GM19025 (cell line): ENCODE measurements around the gene VPS26B.
A peak's percentile ranks its signal among the peaks of the same experiment; 100 is the strongest.

ENCODE experiments used
- ATAC-seq: cut with Tn5 transposase; IDR thresholded peaks from one replicate; pipeline ENCODE4 v1.9.1; 2021; ENCODE audit warnings: mild to moderate bottlenecking, low read depth, moderate library complexity; ENCODE audit not compliant: unreplicated experiment

VPS26B gene

DNA sequence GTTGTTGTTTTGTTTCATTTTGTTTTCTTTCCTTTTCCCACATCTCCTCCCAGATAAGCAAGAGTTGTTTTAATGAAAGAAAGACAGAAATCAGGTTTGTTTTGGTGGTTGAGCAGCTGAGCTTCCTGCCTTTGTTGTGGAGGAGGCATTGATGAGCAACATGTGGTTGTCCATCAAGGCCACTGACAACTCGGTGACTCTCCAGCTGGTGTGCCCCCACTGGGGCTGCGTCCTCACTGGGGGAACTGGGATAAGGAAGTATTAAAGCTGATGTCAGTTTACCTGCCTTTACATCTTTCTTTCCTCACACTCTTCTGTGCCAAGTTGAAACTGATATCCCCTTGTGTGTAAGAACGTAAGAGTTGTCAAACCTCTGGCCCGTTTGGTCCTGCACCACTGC is 5.9 kb downstream of the VPS26B start:
- no peak for ATAC-seq

DNA sequence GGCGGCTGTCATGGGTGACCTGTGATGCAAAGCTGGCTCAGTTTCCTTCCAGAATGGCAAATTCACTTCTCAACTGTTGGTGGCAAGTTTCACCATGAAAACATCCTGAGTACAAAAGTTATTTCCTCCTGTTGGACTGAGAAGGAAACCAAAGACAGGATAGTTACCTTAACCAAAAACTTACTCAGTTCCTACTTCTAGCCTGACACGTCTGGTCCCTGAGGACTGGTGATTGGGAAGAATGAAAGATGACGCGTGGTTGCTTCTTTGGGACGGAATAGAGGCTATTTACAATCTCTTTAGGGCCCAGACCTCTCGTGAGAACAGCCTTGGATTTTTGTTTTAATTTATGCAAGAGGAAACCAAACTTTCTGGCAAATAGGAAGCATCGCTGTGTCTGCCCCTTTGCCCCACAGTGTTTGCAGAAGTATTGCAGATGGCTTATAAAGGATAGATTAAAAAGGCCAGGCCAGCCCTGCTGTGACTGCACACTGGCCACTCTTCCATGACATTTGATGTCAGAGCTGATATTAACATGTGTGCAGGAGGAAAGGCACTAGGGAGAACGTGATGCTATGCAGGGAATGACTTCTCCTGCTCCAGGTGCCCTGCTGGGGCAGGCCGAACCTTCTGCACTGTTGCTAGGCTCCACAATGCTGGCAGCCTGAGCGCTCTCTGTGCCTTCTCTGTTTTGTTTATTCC is 7.6 kb downstream of the VPS26B start:
- ATAC-seq, result no peak

- ATAC-seq, result no peak
Measured at GRCh38 chr11:134233729-134234179, 9.3 kb downstream of the VPS26B start.

GRCh38 chr11:134235399-134235798 is 10.9 kb downstream of the VPS26B start:
- no peak for ATAC-seq

DNA sequence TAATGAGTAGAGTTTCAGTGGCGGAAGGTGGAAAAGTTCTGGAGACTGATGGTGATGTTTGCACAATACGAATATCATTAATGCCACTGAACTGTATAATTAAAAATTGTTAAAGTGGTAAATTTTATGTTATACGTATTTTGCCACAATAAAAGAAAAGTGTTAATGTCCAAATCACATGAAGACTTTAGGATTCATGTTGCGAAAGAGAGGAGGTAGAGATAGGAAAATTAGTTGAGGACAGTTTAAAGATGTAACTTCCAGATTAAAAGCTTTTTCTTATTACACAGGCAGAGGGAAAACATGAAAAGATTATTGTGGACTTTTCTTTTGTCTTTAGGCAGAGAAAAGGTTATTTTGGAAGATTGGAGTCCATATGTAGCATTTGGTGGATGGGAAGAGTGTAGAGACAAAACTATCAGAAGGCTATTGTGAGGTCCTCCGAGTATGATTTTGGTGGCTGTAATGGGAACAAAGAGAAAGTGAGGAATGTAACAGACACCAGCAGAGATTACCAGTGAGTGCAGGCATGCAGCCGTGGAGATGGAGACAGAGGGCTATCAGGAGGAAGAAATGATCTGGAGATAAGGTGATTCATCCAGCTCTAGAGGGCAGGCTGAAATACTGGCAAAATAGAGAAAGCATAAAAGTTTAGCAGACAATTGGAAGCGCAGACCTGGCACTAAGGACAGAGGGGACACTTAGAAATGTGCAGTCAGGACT is 12.5 kb downstream of the VPS26B start:
- ATAC-seq, result no peak

DNA sequence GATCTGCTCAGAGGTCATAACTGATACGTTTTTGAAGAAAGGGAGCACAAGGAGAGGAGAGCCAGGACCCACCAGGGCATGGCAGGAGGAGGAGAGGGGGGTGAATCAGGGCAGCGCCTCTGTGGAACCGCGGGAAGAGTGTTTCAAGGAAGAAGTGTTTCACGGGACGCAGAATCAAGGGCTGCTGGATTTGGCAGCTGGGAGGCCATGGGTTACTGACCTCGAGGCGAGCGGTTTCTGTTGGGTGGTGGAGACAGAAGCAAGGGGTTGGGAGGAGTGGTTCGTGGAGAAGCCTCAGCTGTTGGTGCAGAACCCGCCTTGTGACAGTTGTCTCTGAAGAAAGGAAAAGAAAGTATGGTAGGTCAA is 13.1 kb downstream of the VPS26B start:
- no peak for ATAC-seq

- no peak for ATAC-seq
Measured at GRCh38 chr11:134238956-134239355, 14.5 kb downstream of the VPS26B start.

DNA sequence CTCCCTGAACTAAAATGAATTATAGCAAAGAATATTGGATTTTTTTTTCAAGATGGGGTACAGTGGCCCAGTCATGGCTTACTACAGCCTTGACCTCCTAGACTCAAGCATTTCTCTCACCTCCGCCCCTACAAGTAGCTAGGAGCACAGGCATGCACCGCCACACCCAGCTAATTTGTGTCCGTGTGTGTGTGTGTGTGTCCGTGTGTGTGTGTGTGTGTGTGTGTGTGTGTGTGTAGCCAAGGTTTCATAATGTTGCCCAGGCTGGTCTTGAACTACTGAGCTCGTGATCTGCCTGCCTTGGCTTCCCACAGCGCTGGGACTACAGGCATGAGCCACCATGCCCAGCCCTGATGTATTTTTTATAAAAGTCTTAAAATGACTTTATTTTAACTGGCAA is 16.1 kb downstream of the VPS26B start:
- no peak for ATAC-seq

DNA sequence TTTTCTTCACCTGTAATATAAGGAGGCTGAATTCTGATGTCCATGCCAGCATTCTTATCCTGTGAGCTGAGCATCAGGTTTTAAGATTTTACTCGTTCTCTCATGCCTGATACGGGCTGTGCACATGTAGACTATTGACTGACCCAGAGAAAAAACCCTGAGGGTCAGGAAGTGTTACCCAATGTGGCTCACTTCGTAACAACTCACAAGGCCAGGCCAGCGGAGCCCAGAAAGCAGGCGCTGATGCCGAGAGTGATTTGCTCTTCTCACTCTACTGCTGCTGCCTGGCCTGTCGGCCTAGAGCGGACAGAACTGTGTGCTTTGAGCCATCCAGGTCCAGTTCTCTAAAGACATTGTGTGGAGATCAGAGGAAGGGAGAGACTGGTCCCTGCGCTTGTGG is 17.9 kb downstream of the VPS26B start:
- no peak for ATAC-seq

- no peak for ATAC-seq
Measured at GRCh38 chr11:134243913-134244312, 19.4 kb downstream of the VPS26B start.

DNA sequence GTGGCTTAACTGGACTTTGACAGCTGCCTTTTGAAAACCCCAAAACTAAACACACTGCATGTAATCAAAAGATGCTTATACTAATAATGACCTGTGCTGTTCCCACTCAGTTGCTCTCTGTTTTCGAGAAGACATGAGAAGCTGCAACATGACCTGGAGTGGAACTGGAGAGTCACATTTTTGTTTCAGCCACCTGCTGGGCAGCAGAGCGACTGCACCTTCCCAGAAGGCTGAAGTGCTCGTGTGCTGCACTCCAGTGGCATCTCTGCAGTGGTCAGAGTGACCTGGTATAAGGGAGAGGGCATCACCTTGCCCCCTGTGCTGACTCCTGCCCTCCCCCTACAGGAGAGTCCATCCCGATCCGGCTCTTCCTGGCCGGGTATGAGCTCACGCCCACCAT is 20.1 kb downstream of the VPS26B start:
- ATAC-seq, result peak; percentile 69

DNA sequence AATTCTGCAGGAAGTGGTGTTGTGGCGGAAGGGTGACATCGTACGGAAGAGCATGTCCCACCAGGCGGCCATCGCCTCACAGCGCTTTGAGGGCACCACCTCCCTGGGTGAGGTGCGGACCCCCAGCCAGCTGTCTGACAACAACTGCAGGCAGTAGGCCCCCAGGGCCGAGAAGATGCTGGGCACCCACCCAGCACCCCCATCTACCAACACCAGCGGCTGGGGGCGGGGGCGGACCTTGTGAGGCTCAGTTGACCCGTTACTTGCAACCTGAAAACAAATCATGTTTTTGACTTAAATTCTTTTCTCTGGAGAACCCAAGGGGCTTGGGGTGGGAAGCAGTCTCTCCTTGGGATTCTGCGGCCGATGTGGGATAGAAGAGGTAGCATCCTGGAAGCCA is 21.0 kb downstream of the VPS26B start:
- no peak for ATAC-seq

GRCh38 chr11:134246100-134246499 is 21.6 kb downstream of the VPS26B start:
- no peak for ATAC-seq

- ATAC-seq, result no peak
Measured at GRCh38 chr11:134246678-134247077, 22.2 kb downstream of the VPS26B start.

DNA sequence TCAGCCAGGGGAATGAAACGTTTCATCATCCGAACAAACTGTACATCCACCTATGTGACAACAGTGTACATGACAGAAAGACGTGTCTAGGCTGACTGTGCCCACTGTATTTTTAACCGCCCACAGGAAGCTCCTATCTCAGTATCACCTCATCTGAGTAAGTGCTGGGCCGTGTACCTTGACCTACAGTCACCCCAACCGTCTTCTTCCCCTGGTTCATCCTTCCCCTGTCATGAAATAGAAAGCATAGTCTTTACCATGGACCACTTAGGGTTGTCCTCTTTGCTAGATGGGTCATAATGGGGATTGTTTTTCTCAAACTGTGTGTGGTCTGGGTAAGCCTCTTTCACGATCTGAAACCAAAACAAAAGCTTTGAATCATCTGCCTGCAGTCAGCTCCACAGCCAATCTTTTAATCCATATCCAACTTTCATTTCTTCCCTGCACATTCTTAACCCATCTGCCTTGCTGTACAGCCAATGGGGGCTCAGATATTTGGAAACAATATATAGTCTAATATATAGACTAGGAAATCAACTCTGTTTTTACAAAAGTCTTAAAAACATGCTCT is 24.5 kb downstream of the VPS26B start:
- ATAC-seq, result no peak

DNA sequence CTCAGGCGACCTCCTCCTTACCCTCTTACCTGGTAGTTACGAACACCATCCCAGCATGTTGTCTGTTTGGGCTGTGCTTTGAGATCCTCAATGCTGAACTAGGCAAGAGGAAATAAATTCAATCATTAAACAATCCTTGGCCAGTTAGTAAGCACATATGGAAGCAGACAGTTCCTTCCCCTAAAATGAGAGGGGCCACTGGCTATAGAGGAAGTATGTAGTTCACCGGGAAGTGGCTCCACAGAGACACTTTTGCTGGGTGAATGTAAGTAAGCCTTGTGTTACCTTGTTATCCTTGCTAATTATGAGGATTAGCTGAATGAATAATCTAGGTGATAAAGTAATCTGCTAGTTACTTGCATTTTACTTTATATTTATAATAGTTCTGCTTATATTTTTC is 25.8 kb downstream of the VPS26B start:
- no peak for ATAC-seq

GRCh38 chr11:134250675-134251074 is 26.2 kb downstream of the VPS26B start:
- ATAC-seq, result no peak

- ATAC-seq, result no peak
Measured at GRCh38 chr11:134252346-134253187, 28.1 kb downstream of the VPS26B start.

- peak; percentile 98 for ATAC-seq
Measured at GRCh38 chr11:134253188-134253993, 28.9 kb downstream of the VPS26B start, which contains the start of the genes ACAD8 and THYN1. ACAD8 (plus strand) TSS chr11:134253568; CDS start chr11:134253601, 33 bp downstream. THYN1 (minus strand) TSS chr11:134253352; CDS start chr11:134252882, 470 bp downstream.
